Smooth muscle cell (in vitro differentiated cells): ENCODE measurements around the gene HBA2. TPM values are rescaled to one million over a fixed set of nuclear protein-coding genes. Genes with fewer than 3 reads are reported as not detected.
"Not testable (repeated sequence)": the region's sequence is repeated elsewhere in the genome, so short reads cannot be mapped to it uniquely, and the experiment has no call there.

Source experiments
- DNase-seq: peaks from one replicate; lab custom pipeline; 2025; ENCODE audit not compliant: unreplicated experiment; lab: John Stamatoyannopoulos, UW
- H2AFZ ChIP-seq: fragments of 200-600 bp; sonication (generic); 2 replicates; pipeline ENCODE4 v1.6.0; 2016; ENCODE audit warnings: antibody characterized with exemption, low read depth, mild to moderate bottlenecking
- H3F3A ChIP-seq: fragments of 200-600 bp; sonication (generic); 2 replicates; pipeline ENCODE4 v1.6.0; 2017; ENCODE audit warnings: antibody characterized with exemption, low read depth
- H3K27ac ChIP-seq: fragments of 200-600 bp; sonication (generic); 2 replicates; pipeline ENCODE4 v1.5.1; 2016; ENCODE audit warnings: low read depth, mild to moderate bottlenecking
- H3K27me3 ChIP-seq: fragments of 200-600 bp; sonication (generic); 2 replicates; pipeline ENCODE4 v1.6.1; 2016; ENCODE audit warnings: low read depth, mild to moderate bottlenecking
- H3K36me3 ChIP-seq: fragments of 200-600 bp; sonication (generic); 2 replicates; pipeline ENCODE4 v1.5.1; 2016; ENCODE audit warnings: low read depth
- H3K4me1 ChIP-seq: fragments of 200-600 bp; sonication (generic); 2 replicates; pipeline ENCODE4 v1.5.1; 2016; ENCODE audit warnings: low read depth
- H3K4me2 ChIP-seq: fragments of 200-600 bp; sonication (generic); 2 replicates; pipeline ENCODE4 v1.6.0; 2016; ENCODE audit warnings: mild to moderate bottlenecking
- H3K4me3 ChIP-seq: fragments of 200-600 bp; sonication (generic); 2 replicates; pipeline ENCODE4 v1.5.1; 2016; ENCODE audit warnings: mild to moderate bottlenecking
- H3K79me2 ChIP-seq: fragments of 200-600 bp; sonication (generic); 2 replicates; pipeline ENCODE4 v1.6.0; 2016; ENCODE audit warnings: low read depth, mild to moderate bottlenecking
- H3K9ac ChIP-seq: fragments of 200-600 bp; sonication (generic); 2 replicates; pipeline ENCODE4 v1.6.0; 2016; ENCODE audit warnings: low read depth
- H3K9me3 ChIP-seq: fragments of 200-600 bp; sonication (generic); replicated peaks from 2 replicates; pipeline ENCODE4 v1.5.1; 2016; ENCODE audit warnings: low read depth
- H4K20me1 ChIP-seq: fragments of 200-600 bp; sonication (generic); 2 replicates; pipeline ENCODE4 v1.6.0; 2016; ENCODE audit warnings: low read depth
- WGBS: methylation state at CpG from one replicate; pipeline ENCODE4 v1.1.7; 2016; ENCODE audit warnings: low lambda C conversion rate; 5-methylcytosine and 5-hydroxymethylcytosine counted together
- polyA plus RNA-seq: library from polyadenylated mRNA; unstranded; fragments of >200 nt; fragmentation: Nextera tagmentation; extraction: Ambion mirVana; gene quantifications from 2 replicates; pipeline ENCODE4 v1.2.1, GENCODE V29; 2016
- total RNA-seq: library from RNA; depleted of rRNA; stranded (reverse); fragments of >200 nt; gene quantifications from 2 replicates; pipeline ENCODE4 v1.2.3, GENCODE V29; 2014
- TF ChIP-seq, protein P1 (sequence below): fragments of 200-600 bp; sonication (generic); IDR thresholded peaks from 2 replicates; pipeline ENCODE4 v1.5.1; 2017; ENCODE audit warnings: borderline replicate concordance, mild to moderate bottlenecking, antibody characterized with exemption; ENCODE audit not compliant: insufficient read depth, poor library complexity, severe bottlenecking

Gene HBA2
- not detected in 2 replicates for total RNA-seq
- polyA plus RNA-seq: not detected in 2 replicates

DNA sequence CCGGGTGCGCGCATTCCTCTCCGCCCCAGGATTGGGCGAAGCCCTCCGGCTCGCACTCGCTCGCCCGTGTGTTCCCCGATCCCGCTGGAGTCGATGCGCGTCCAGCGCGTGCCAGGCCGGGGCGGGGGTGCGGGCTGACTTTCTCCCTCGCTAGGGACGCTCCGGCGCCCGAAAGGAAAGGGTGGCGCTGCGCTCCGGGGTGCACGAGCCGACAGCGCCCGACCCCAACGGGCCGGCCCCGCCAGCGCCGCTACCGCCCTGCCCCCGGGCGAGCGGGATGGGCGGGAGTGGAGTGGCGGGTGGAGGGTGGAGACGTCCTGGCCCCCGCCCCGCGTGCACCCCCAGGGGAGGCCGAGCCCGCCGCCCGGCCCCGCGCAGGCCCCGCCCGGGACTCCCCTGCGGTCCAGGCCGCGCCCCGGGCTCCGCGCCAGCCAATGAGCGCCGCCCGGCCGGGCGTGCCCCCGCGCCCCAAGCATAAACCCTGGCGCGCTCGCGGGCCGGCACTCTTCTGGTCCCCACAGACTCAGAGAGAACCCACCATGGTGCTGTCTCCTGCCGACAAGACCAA, at the start of gene HBA2:
TSS of gene HBA2 (plus strand) at position 503 of the 568 bp plus-strand sequence. CDS start at position 540, 37 bp downstream.
- H3K27me3 ChIP-seq: peaks cover 70% of the 10 kb centered on the region
- not testable (repeated sequence) for DNase-seq, H3K36me3 ChIP-seq, H3K27ac ChIP-seq, H3K4me3 ChIP-seq, H2AFZ ChIP-seq, H4K20me1 ChIP-seq, H3K4me2 ChIP-seq, H3K9me3 ChIP-seq, H3K9ac ChIP-seq, H3K4me1 ChIP-seq, H3K79me2 ChIP-seq, H3F3A ChIP-seq
- WGBS: no CpG with 5 or more reads among the region's 74 CpGs

DNA sequence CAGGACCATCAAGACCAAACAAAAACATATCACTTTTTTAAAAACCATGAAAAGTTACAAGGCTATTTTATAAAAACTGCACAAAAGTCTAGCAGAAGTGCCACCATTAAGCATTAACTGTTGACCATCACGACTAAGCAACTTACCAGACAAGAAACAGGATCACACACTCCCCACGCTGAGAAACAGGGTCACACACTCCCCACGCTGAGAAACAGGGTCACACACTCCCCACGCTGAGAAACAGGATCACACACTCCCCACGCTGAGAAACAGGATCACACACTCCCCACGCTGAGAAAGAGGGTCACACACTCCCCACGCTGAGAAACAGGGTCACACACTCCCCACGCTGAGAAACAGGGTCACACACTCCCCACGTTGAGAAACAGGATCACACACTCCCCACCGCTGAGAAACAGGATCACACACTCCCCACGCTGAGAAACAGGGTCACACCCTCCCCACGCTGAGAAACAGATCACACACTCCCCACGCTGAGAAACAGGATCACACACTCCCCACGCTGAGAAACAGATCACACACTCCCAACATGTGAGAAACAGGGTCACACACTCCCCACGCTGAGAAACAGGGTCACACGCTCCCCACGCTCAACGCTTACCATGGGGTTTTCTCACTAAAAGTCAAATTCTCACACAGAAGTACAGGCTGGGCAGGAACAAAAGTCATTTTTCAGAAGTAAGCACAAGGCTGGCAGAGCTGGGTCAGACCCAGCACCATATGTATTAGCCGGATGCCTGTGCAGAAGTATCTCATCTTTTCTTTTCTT, 48.9 kb upstream of the HBA2 start:
- not testable (repeated sequence) for H3K27me3 ChIP-seq, H3K36me3 ChIP-seq, H3K4me3 ChIP-seq, H3K9ac ChIP-seq, H3F3A ChIP-seq, H2AFZ ChIP-seq, DNase-seq, H3K79me2 ChIP-seq, H3K4me2 ChIP-seq, H3K4me1 ChIP-seq, H3K27ac ChIP-seq, H3K9me3 ChIP-seq
- WGBS: 90% methylated on average over 18 of the region's 19 CpGs
- H4K20me1 ChIP-seq: peaks cover 86% of the 10 kb centered on the region

DNA sequence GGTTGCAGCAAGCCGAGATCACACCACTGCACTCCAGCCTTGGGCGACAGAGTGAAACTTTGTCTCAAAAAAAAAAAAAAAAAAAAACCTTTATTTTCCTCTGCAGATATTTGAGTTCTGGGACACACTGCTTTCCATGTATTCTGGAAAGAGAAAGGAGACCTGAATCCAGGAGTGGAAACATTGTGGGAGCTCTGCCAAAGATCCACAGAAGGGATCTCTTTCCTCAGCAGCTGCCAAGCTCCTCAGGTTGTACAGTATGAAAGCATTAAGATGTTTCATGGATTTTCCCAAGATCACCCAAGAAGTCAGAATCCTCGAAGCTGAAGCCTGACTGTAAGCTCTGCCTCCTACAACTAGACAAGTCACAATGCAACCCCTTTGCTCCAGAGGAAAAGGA, 47.7 kb upstream of the HBA2 start:
- Histone ChIP-seq H3K4me2 (no peak overlapping the region), H3K27ac (no peak overlapping the region), H3F3A (no peaks in the 10 kb centered on the region), H3K9ac (no peak overlapping the region), H3K36me3 (no peaks in the 10 kb centered on the region), H3K27me3 (no peaks in the 10 kb centered on the region), H3K4me1 (no peaks in the 10 kb centered on the region), H3K9me3 (no peaks in the 10 kb centered on the region), H3K79me2 (no peaks in the 10 kb centered on the region), H3K4me3 (no peak overlapping the region), H2AFZ (no peak overlapping the region), H4K20me1 (peaks cover 85% of the 10 kb centered on the region)
- WGBS: 95% methylated on average over 3 of the region's 3 CpGs
- TF ChIP-seq, protein P1, sequence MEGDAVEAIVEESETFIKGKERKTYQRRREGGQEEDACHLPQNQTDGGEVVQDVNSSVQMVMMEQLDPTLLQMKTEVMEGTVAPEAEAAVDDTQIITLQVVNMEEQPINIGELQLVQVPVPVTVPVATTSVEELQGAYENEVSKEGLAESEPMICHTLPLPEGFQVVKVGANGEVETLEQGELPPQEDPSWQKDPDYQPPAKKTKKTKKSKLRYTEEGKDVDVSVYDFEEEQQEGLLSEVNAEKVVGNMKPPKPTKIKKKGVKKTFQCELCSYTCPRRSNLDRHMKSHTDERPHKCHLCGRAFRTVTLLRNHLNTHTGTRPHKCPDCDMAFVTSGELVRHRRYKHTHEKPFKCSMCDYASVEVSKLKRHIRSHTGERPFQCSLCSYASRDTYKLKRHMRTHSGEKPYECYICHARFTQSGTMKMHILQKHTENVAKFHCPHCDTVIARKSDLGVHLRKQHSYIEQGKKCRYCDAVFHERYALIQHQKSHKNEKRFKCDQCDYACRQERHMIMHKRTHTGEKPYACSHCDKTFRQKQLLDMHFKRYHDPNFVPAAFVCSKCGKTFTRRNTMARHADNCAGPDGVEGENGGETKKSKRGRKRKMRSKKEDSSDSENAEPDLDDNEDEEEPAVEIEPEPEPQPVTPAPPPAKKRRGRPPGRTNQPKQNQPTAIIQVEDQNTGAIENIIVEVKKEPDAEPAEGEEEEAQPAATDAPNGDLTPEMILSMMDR: no peak
- no peak for DNase-seq

DNA sequence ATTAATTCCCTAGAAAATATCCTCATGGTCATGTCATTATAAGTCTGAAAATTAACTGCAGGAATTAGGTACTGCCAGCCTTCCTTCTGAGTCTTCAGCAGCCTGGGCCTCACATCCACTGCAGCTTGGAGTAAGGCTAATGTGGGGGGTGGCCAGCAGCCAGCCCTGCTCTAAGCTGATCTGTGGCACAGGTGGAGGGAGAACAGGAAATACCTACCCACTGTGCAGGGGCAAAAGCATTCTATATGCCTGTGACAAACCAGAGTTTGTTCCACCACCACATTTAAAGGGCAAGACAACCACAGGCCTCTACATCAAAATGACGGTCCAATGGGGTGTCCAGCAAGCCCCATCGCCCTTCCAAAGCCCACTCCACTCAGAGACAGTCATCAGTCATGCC, 43.6 kb upstream of the HBA2 start:
- Histone ChIP-seq H3K9me3 (no peaks in the 10 kb centered on the region), H2AFZ (no peak overlapping the region), H3K27ac (no peak overlapping the region), H3K4me1 (no peaks in the 10 kb centered on the region), H3K36me3 (no peaks in the 10 kb centered on the region), H3K4me2 (no peak overlapping the region), H3K9ac (no peak overlapping the region), H3K4me3 (no peak overlapping the region), H3F3A (no peaks in the 10 kb centered on the region), H3K79me2 (peaks cover under 1% of the 10 kb centered on the region), H4K20me1 (peaks cover 84% of the 10 kb centered on the region), H3K27me3 (no peaks in the 10 kb centered on the region)
- no peak for DNase-seq
- TF ChIP-seq, protein P1: no peak
- WGBS: 90% methylated on average over 2 of the region's 2 CpGs
